Inflammatory macrophage (primary cell): ENCODE measurements around the gene PEX16.

Source experiments
- DNase-seq, 2 donors: peaks; one replicate each; pipeline ENCODE4 v3.0.0-alpha.2; 2020 to 2022
- total RNA-seq, 18 experiments: gene quantifications; one replicate each; lab custom pipeline; 2026; ENCODE audit warnings: mixed read lengths in 6 of 18, inconsistent platforms in 2 of 18; lab: John Stamatoyannopoulos, UW

Gene PEX16
- 8.3 to 33.7 (median 17.3) reads per million in 18 experiments for total RNA-seq

GRCh38 chr11:45917623-45918330 lies at the start of gene PEX16:
Gene PEX16, minus strand, starts transcription at chr11:45917877. Its CDS starts 66 bp downstream, at chr11:45917811.
- DNase-seq: peak; percentile 99 to 100

GRCh38 chr11:45964911-45965389 lies 47.3 kb upstream of the PEX16 start:
- peak; percentile 39 to 65 for DNase-seq

- no peak for DNase-seq
Observed at GRCh38 chr11:45961751-45962240, 44.1 kb upstream of the PEX16 start.

GRCh38 chr11:45960387-45961095 lies 42.9 kb upstream of the PEX16 start:
- peak; percentile 3 to 38 for DNase-seq

- peak in 1 of 2 donors; percentile 5 for DNase-seq
Observed at GRCh38 chr11:45959851-45960250, 42.2 kb upstream of the PEX16 start.

- no peak for DNase-seq
Observed at GRCh38 chr11:45949992-45950407, 32.3 kb upstream of the PEX16 start.

GRCh38 chr11:45948356-45948755 lies 30.7 kb upstream of the PEX16 start:
- no peak for DNase-seq

GRCh38 chr11:45947885-45948284 lies 30.2 kb upstream of the PEX16 start:
- no peak for DNase-seq

- DNase-seq: no peak
Observed at GRCh38 chr11:45945397-45945999, 27.8 kb upstream of the PEX16 start.

- DNase-seq: no peak
Observed at GRCh38 chr11:45942381-45942780, 24.7 kb upstream of the PEX16 start.

GRCh38 chr11:45941285-45941684 lies 23.6 kb upstream of the PEX16 start:
- no peak for DNase-seq

- no peak for DNase-seq
Observed at GRCh38 chr11:45939836-45940235, 22.2 kb upstream of the PEX16 start.

- no peak for DNase-seq
Observed at GRCh38 chr11:45937916-45938315, 20.2 kb upstream of the PEX16 start.

- no peak for DNase-seq
Observed at GRCh38 chr11:45936511-45937054, 18.9 kb upstream of the PEX16 start.

GRCh38 chr11:45935349-45936064 lies 17.8 kb upstream of the PEX16 start:
- peak in 1 of 2 donors; percentile 10 for DNase-seq

GRCh38 chr11:45934580-45935318 lies 17.1 kb upstream of the PEX16 start:
- no peak for DNase-seq

- DNase-seq: no peak
Observed at GRCh38 chr11:45933846-45934579, 16.3 kb upstream of the PEX16 start.

GRCh38 chr11:45933131-45933831 lies 15.6 kb upstream of the PEX16 start:
- DNase-seq: peak; percentile 67 to 68

- no peak for DNase-seq
Observed at GRCh38 chr11:45932217-45932616, 14.5 kb upstream of the PEX16 start.

- DNase-seq: peak; percentile 25 to 40
Observed at GRCh38 chr11:45931739-45932138, 14.1 kb upstream of the PEX16 start.
